Limb (tissue), 2 donors: ENCODE data around the gene CDHR3.

Source experiments
- DNase-seq, 2 donors: peaks; one replicate each; pipeline ENCODE4 v3.0.0-alpha.2; 2016; ENCODE audit errors: extremely low spot score in 2 of 2

CDHR3 gene

GRCh38 chr7:106048706-106049020 lies 85.6 kb downstream of the CDHR3 start:
- DNase-seq = no peak

- DNase-seq = no peak
Measured at GRCh38 chr7:106049139-106049752, 86.2 kb downstream of the CDHR3 start.

GRCh38 chr7:106050002-106050745 lies 87.1 kb downstream of the CDHR3 start:
- no peak for DNase-seq

- no peak for DNase-seq
Measured at GRCh38 chr7:106050746-106051117, 87.7 kb downstream of the CDHR3 start.

- DNase-seq = no peak
Measured at GRCh38 chr7:106052681-106053080, 89.6 kb downstream of the CDHR3 start.

- DNase-seq = no peak
Measured at GRCh38 chr7:106053109-106053508, 90.0 kb downstream of the CDHR3 start.

- no peak for DNase-seq
Measured at GRCh38 chr7:106054156-106054910, 91.3 kb downstream of the CDHR3 start.

GRCh38 chr7:106054971-106055532 lies 92.0 kb downstream of the CDHR3 start:
- DNase-seq = no peak

- peak; percentile 34 to 70 for DNase-seq
Measured at GRCh38 chr7:106056513-106057203, 93.6 kb downstream of the CDHR3 start.

- DNase-seq = no peak
Measured at GRCh38 chr7:106057204-106057961, 94.3 kb downstream of the CDHR3 start.

GRCh38 chr7:106057962-106058927 lies 95.2 kb downstream of the CDHR3 start:
- DNase-seq = no peak

GRCh38 chr7:106058928-106059324 lies 95.9 kb downstream of the CDHR3 start:
- DNase-seq = no peak

- DNase-seq = no peak
Measured at GRCh38 chr7:106059556-106059955, 96.5 kb downstream of the CDHR3 start.

- no peak for DNase-seq
Measured at GRCh38 chr7:106060394-106060920, 97.4 kb downstream of the CDHR3 start.

- no peak for DNase-seq
Measured at GRCh38 chr7:106061301-106061979, 98.4 kb downstream of the CDHR3 start.

GRCh38 chr7:106062006-106062405 lies 98.9 kb downstream of the CDHR3 start:
- no peak for DNase-seq

GRCh38 chr7:106062521-106062931 lies 99.5 kb downstream of the CDHR3 start:
- DNase-seq = no peak

GRCh38 chr7:106063024-106063423 lies 100.0 kb downstream of the CDHR3 start:
- no peak for DNase-seq

GRCh38 chr7:106063692-106064091 lies 100.6 kb downstream of the CDHR3 start:
- DNase-seq = no peak
